GM19328 (cell line): ENCODE data around the gene PRR29.
"Not testable (repeated sequence)": the region's sequence is repeated elsewhere in the genome, so short reads cannot be mapped to it uniquely, and the experiment has no call there.

Experiments used
- ATAC-seq: cut with Tn5 transposase; IDR thresholded peaks from one replicate; pipeline ENCODE4 v1.9.1; 2021; ENCODE audit warnings: mild to moderate bottlenecking, moderate library complexity; ENCODE audit not compliant: unreplicated experiment

The PRR29 gene

DNA sequence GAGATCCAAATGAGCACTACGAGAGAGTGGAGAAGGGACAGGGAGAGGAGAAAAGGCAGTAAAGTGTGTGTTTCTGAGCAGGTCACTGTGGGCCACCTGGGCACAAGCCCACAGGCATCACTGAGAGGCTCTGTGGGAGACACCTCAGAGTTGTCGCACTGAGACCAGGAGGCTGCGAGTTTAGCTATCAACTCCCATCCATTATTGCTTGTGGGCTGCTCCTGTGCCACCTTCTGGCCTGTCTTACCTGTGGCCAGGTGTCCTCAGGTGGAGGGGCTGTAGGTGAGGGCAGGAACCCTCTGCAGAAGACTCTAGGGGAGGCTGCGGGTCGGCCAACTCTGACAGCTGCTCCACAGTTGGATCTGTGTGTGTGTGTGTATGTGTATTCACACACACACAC lies 2.5 kb upstream of the PRR29 start:
- ATAC-seq: no peak

DNA sequence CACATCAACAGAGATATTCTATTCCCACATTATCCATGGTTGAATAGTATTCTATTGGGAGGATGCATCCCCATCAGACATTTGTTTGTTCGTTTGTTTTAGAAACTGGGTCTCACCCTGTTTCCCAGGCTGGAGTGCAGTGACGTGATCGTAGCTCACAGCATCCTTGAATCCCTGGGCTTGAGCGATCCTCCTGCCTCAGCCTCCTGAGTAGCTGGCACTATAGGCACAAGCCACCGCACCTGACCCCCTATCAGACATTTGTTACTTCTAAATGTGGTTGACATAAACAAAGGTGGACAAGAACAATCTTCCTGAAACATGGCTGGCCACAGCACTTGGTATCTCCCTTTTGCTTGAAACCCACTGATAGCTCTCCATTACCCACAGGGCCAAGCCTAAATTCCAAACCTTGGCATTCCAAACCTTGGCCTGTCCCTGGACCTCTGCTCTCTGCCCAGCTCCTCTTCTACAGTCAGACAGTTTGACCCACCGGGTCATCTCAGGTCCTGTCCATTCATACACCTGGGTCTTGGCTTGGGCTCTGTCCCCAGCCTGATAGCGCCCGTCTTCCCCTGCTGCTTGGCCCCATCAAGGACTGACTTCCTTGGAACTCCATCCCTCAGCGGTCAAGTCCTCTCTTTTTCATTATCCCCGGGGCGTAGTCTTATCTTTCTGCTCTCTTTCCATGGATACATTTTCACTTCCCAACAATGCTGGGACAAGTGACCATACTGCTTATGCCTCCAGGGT lies 1.5 kb upstream of the PRR29 start:
- ATAC-seq: no peak

DNA sequence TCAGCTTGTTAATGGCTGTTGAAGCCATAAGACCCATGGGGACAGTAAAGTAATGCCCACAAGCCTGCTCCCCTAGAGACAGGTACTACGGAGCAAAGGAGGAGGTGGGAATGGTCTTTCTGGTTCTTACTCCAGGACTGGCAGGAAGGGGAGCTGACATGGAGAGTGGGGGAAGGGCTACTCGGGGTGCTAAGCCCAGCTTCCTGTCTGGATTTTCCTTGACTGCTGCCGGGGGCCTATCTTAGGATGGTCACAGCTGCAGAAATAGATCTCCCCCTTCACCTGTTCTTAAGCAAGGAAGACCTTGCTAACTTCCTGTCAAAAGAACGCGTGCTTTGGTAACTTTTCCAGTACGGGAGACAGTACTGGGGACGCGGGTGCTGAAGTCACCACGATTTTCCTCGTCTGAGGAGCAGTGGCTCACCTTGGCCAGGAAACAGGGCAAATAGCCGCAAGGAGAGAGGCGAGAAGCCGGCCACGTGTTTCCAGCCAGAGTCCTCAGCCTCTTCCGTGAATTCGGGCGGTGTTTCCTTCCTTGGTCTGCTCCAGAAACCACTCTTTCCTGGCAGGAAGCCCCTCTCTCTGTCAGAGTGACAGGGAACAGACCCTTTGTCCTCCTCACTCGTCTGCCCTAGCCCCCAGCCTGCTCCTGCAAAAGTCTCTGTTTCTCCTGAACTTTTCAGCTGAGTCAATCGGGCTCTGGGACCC lies 656 bp upstream of the PRR29 start:
- no peak for ATAC-seq

DNA sequence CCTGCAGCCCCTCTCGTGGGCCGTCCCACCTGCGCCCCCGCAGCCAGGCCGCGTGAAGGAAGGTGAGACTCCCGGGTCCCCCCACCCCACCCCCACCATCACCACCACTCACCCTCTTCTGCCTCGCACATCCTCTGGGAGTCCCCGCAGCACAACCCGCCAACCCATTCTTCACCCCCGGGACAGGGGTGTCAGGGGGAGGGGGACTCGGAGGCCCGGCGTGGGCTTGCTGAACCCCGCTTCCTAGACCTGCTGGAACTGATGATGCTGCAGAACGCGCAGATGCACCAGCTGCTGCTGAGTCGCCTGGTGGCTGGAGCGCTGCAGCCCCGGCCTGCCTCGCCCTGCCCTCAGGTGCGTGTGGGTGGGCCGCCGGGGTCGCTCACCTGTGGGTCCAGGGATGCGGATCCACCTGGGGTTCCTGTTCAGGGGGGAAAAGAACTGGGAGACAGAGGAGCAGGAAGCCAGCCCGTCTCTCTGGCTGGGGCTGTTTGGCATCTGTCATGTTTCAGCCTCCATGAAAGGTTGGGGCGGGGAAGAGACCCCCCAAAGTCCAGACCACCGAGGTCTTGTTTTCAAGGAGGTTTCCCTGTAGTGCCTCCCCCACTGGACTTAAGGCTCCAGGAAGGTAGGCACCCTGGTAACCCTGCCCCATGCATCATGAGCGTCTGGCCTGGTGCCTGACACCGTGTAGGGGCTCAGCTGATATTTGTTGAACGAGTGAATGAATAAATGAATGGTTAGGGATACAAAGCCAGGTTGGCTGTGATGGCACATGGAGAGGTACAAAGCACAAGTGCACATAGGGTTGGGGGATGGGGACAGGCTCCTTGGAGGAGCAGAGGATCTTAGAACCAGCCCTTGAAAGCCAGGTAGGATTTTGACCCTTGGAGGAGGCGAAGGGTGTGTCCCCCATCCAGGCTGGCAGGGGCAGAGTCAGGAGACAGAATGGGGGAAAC lies 849 bp downstream of the PRR29 start:
- ATAC-seq: no peak

DNA sequence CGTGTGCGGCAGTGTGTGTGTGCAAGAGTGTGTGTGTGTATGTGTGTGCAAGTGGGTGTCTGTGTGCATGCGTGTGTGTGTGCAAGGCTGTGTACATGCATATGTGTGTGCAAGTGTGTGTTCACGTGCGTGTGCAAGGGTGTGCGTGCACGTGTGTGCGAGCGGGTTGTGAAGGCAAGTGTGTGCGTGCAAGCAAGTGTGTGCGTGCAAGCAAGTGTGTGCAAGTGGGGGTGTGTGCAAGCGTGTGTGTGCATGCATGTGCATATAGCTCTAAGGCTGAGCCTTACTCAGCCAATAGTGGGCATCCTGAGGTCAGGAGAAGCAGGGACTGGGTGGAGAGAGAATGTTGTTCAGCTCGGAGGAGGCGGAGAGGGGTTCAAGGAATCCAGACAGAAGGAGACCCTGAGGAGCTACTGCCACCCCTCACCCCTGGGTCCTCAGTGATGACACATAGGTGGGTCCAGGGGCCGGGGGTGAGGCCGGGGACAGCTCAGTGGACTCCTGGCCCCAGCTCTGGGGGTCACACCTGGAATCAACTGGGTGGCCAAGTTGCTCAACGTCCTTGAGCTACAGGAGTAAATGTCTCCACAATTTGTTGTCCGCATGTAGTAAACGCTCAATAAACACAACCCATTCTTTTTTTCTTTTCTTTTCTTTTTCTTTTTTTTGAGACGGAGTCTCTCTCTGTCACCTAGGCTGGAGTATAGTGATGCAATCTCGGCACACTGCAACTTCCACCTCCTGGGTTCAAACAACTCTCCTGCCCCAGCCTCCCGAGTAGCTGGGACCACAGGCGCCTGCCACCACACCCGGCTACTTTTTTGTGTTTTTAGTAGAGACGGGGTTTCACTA lies 1.8 kb downstream of the PRR29 start:
- no peak for ATAC-seq

DNA sequence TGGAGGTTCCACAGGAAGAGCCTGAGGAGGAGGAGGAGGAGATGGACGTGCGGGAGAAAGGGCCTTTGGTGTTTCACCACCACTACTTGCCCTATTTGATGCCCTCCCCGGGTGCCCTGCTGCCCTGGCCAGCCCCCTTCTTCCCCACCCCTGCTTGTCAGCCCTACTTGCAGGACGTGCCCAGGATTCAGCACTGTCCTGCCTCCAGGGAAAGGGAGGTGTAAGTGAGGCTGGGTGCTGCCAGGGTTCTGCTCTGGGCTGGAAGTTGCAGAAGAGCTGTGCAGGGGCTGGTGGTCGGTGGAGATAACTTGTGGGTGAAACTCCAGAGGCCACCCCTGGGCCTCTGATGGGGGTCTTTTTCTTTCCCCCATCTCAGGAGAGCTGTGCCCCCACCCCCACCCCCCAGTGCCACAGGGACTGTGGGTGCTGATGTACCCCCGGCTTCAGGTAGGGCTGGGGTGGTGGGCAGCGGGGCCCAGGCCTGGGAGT lies 3.0 kb downstream of the PRR29 start:
- no peak for ATAC-seq

DNA sequence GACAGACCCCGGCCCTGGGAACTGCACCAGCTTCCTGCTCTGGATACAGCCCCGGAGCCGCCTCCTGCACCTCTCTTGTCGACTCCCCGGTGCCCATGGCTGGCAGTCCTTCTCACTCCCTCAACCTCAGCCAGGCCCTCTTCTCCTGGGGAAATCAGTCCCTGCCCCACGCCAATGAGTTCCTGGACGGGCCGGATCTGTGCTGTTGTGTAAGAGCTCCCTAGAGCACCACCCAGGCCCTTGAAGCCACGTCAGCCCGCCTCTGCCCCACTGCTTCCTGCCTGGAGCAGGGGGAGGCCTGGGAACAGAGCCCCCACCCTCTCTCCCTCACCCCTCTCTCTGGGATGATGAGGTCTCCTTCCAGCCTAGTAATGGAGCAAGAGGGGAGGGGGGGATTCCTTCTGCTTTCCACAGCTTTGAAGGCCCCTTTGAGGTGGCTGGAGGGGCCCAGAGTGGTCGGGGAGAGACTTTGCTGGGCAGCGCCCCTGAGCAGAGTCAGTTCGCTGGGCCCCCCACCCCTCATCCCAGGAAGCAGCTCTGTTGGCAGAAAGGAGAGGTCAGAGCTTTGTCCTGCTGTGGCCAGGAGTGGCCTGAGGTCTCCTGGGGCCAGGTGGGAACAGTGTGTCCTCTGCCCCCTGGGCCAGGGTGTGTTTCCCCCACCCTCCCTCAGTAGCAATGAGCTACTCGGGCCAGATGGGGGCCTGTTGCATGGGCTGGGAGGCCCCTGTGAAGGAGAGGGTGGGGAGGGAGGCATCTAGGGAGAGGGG lies 3.8 kb downstream of the PRR29 start:
- ATAC-seq: no peak

DNA sequence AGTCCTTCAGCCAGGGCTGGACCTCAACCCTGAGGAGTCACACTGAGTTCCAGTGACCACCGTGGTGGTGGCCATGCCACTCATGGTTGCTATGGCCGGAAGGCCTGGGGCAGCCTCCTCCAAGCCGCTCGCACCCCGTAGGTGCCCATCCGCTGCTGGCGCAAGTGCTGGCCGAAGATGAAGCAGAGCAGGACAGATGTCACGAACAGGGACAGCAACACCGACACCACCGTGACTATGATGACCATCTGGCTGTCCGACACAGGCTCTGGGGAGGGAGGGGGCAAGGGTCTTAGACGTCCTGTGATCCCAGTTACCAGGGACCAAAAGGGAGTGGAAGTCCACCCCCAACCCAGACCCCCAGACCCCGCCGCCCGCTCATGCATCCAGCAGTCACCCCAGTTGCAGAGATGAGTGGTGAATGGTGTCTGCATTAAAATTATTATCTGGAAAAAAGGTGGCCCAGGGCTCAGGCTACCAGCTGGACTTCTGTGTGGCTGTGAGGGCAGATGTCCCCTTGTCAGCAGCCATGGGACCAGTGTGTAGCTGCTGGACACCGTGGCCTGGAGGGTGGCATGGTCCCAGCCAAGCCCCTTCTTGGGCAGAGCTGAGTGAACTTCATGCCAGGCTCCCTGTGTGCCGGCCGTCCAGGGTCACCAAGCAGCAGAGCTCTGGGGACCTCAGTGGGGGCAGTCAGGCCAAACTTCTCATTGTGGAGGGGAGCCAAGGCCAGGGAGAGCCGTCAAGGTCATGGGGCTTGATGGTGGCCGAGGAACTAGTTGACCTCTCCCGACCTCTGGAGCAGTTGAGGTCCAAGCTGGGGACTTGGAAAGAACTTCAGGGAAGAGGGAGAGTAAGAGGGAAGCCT lies 4.7 kb downstream of the PRR29 start:
- ATAC-seq: no peak

DNA sequence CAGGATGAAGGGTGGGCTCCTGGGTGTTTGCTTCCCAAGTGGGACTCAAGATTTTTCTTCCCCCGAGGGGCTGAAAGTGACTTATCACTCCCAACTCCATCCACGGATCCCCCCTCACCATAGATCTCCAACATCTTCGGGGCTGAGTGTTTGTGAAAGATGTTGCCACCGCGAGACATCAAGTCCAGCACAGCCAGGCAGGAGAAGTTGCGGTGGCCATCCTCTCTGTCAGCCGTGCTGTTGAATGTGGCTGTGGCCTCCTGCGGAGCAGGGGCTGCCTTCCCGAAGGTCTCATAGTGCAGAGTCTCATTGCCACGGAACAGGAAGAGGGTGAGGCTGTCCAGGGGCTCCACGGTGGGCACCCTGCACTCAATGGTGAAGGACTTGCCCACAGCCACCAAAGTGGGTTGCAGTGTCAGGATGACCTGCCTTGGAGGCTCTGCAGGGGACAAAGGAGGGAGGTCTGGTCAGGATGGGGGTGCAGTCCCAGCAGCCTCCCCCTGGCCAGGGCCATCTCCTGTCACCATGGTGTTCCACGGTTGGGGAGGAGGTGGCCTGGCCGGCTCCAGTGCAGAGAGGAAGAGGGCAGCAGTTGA lies 5.5 kb downstream of the PRR29 start:
- ATAC-seq: no peak

DNA sequence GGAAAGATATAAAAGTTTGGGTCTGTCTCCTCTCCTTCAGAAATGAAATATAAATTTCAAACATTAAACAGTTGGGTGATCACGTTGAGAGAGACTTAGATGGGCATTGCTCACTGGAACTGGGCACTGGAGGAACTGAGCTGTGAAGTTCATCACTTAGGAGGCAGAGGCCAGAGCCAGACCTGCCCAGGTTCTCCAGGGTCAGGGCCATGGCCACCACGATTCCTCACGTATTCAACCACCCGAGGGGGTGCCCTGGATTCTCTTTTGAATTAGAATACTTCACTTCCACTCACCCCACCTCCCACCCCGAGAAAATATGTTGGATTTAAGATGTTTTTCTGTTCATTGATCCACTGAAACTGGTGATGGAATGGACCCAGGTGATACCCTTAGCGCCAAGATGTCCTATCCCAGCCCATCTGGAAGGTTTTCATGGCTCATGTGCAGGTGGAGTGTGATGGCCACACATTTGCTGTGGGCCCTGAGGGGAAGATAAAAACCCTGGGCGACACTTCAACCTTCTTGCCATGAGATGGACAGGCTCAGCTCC lies 6.1 kb downstream of the PRR29 start:
- no peak for ATAC-seq

DNA sequence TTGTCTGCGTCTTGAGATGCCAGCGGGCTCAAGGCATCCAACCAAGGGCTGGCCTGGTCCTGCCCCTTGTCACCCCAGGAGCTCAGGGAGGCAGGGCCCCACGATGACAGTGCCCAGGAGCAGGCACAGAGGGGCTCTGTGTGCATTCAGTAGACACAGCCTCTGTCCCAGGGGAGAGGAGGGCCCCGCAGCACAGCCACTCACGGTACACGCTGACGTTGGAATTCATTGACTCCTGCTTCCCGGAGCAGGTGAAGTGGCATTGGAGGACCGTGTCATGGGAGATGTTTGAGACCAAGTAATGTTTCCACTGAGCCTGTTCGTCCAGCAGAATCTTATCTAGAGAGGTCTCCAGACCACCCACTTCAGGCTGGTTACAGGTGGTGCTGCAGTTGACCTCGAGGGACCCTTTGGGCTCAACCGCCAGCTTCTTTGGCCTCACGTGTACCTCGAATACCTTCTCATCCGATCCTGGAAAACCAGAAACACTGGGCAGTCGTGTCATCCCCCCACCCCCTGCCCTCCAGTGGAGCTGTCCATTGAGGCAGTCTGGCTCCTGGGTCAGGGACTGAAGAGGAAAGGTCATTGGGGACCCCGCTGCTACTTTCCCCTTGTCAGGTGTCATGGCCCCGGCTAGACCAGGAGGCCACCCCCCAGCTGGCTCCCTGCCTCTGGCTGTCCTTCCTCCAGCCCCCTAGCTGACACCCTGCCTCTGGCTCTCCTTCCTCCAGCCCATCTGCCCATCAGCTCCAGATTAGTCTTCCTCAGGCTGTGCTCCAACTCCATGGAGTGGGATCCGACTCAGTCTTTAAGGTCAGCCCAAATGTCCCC lies 7.0 kb downstream of the PRR29 start:
- ATAC-seq: no peak

DNA sequence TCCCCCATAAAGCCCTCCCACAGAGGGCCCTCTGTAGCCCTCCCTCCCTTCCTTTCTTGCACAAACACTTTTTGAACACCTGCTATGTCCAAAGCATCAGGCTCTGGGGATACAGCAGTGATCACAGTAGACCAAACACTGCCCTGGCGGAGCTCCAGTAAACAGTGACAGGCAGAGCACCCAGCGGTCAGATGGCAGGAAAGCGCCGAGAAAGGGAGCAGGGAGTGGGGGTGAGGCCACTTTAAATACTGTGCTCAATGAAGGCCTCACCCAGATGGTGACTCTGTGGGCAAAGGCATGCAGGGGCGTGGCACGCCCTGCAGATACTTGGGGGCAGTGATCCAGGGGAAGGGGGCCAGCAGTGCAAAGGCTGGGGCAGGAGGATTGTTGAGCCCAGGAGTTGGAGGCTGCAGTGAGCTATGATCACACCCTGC lies 7.6 kb downstream of the PRR29 start:
- ATAC-seq: no peak

DNA sequence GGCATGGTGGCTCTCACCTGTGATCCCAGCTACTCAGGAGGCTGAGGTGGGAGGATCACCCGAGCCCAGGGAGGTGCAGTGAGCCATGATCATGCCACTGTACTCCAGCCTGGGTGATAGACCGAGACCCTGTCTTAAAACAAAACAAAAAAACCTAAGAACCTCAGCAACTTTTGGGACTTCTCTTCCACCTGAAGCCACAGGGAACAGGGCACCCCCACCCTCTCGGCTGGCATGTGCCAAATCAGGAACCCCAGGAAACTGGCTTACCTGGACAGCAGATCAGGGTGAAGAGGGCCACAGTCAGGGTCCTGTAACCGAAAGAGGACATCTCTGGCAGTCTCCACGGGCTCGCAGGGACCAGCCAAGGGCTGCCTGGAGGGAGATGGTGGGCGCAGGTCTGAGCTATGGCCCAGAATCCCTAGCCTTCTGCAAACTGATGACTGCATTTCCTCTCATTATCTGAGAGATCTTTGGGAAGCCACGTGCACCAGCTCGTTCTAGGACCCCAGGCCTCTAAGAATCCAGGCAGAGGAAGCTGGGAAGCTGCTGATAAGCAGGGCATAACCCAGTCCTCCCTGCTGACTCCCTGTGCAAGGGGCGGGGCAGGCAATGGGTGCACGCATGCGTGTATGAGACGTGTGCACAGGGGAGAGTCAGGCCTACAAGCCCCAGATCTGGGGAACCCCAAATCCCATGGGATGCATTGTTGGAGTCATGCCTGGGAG lies 8.4 kb downstream of the PRR29 start:
- no peak for ATAC-seq

DNA sequence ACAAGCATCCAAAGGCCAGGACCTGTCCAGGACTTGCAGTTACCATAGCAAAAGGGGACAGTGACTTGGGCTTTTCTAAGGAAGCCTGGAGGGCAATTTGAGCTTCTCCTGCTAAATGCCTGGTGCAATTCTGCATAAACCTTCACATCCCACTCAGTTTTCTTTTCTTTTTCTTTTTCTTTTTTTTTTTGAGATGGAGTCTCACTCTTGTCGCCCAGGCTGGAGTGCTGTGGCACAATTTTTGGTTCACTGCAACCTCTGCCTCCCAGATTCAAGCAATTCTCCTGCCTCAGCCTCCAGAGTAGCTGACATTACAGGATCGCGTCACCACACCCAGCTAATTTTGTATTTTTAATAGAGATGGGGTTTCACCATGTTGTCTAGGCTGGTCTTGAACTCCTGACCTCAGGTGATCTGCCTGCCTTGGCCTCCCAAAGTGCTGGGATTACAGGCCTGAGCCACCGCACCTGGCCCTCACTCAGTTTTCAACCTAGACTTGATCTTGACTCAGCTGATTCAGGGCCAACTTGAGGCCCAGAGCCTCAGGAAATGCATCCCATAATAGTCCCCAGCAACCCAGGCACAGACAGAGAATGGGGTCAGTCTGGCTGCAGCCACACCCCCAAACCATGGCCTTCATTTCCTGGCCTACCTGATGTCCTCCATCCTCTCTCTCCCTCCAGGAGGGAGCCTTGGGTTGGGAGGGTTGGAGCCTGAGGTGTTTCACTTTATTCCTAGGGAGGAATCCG lies 9.1 kb downstream of the PRR29 start:
- ATAC-seq: not testable (repeated sequence)

DNA sequence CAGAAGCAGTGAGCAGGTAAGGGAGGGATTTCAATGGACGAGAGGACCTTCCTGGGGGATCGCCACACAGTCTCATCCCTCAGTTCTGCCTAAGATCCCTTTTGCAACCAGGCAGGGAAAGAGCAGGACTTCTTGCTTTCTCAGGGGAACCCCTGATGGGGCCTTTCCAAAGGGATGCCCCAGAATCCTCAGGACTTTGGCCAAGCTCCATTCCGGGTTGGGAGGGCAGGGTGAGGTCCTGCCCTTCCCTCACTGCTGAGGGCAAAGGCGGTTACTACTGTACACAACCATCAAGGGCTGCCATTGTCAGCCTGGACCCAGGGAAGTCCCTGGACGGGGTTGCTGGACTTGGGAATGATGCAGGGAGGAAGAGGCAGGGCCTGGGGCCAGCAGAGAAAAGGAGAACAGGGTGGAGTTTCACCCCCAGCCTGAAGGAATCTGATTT lies 9.7 kb downstream of the PRR29 start:
- ATAC-seq: no peak

DNA sequence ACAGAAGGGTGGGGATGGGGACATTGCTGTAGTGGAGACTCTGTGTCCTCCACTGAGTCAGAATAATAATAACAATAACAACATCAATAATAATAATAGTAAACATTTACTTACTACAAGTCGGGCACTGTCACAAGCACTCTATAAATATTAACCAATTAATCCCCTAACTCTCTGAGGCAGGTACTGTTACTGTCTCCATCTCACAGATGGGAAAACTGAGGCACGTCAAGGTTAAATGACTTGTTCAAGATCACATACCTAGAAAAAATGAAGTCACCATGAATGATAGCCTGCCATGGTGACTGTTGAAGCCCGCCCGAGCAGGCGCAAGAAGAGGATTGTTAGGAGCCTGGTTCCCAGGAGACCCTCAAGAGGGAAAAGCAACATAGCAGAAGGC lies 10.2 kb downstream of the PRR29 start:
- no peak for ATAC-seq
